Thyroid gland (tissue), 4 donors: ENCODE measurements around the gene MRPS11.
A peak's percentile ranks its signal among the peaks of the same experiment; 100 is the strongest.

Experiments
- POLR2A ChIP-seq, 2 donors: fragments of 450-650 bp; IDR thresholded peaks; one replicate each; pipeline ENCODE4 v1.6.1; 2017; ENCODE audit warnings: antibody characterized with exemption in 2 of 2, mild to moderate bottlenecking in 2 of 2, moderate library complexity in 1 of 2
- TF ChIP-seq, protein P1 (sequence below), 6 experiments: fragments of 200-600 bp in 3 of 6; fragments of 450-650 bp in 3 of 6; sonication (generic) in 3 of 6; IDR thresholded peaks; one replicate each; pipeline ENCODE4 v1.5.1; 2016 to 2019; ENCODE audit warnings: antibody characterized with exemption in 6 of 6, mild to moderate bottlenecking in 2 of 6, inconsistent platforms in 1 of 6, moderate library complexity in 1 of 6

DNA sequence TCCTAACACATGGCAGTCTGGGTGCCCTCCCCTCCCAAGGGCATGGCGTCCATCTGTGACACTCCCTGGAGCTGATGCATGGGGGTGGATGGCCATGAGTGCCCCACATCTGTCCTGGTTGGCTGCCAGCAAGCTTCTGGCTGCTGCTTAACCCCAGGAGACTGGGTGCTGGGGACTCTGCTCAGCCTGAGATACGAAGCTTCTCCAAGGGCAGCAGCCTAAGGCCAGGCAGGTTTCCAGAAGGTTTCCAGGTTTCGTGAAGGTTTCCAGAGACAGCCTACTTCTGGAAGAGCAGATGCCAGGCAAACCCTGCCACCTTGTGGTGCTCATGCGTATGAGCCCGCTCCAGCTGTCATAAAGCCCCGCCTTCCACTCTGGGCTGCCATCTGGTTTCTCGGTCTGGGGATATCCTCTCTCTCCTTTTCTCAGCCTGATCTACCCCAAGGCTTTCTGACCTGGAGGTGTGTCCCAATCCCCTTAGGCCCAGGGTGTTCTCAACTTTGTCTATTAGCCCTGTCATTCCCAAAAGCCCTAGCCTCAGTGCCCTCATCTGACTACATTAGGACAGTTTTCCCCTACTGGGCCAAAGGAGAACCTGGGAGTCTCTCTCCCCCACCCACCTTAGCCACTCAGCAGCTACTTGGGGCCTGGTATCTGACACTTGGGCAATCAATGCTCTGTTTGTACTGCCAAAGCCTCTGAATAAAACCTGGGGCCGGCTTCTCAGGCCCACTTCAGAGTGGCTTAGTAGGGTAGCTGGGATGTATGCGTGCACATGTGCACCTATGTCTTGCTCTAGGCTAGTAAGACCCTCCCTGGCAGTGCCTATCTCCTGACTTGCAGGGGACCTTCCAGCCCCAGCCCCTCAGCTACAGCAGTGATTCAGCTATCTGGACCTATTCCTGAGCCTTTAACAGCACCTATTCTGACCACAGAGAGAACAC is 12.4 kb upstream of the MRPS11 start:
- TF ChIP-seq, protein P1, sequence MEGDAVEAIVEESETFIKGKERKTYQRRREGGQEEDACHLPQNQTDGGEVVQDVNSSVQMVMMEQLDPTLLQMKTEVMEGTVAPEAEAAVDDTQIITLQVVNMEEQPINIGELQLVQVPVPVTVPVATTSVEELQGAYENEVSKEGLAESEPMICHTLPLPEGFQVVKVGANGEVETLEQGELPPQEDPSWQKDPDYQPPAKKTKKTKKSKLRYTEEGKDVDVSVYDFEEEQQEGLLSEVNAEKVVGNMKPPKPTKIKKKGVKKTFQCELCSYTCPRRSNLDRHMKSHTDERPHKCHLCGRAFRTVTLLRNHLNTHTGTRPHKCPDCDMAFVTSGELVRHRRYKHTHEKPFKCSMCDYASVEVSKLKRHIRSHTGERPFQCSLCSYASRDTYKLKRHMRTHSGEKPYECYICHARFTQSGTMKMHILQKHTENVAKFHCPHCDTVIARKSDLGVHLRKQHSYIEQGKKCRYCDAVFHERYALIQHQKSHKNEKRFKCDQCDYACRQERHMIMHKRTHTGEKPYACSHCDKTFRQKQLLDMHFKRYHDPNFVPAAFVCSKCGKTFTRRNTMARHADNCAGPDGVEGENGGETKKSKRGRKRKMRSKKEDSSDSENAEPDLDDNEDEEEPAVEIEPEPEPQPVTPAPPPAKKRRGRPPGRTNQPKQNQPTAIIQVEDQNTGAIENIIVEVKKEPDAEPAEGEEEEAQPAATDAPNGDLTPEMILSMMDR (IDR thresholded peaks at IDR 0.05): peak; percentile 19 to 76 (median 53)
- no peak for TF ChIP-seq POLR2A (IDR thresholded peaks at IDR 0.05)
